ENCODE data around the gene CLDN19. TPM values are rescaled to one million over a fixed set of nuclear protein-coding genes. Genes with fewer than 3 reads are reported as not detected.
A peak's percentile ranks its signal among the peaks of the same experiment; 100 is the strongest.
"Not testable (repeated sequence)": the region's sequence is repeated elsewhere in the genome, so short reads cannot be mapped to it uniquely, and the experiment has no call there.

The CLDN19 gene
- total RNA-seq, 1 experiment from 2014 or later: not detected

DNA sequence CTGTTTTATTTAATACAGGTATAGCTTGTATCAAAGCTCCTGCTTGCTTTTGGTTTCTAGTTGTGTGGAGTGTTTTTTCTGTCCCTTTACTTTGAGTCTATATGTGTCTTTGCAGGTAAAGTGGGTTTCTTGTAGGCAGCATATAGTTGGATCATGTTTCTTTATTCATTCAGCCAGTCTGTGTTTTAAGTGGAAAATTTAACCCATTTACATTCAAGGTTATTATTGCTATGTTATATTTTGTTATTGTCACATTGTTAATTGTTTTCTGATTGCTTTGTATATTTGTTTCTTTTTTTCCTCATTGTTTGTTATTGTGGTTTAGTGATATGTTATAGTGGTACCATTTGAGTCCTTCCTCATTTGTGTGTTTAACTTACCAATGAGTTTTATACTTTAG lies 26.7 kb downstream of the CLDN19 start:
- no peak for DNase-seq (ENCODE audit: low read depth)

DNA sequence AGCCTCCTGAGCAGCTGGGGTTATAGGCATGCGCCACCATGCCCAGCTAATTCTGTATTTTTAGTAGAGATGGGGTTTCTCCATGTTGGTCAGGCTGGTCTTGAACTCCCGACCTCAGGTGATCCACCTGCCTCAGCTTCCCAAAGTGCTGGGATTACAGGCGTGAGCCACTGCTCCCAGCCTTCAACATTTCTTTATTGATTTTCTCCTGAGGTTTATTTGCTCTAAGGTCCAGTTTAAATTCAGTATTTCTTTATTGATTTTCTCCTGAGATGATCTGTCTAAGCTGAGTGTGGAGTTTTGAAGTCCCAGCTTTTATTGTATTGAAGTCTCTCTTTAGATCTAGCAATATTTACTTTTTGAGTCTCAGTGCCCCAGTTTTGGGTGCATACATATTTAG lies 27.2 kb downstream of the CLDN19 start:
- not testable (repeated sequence) for DNase-seq (ENCODE audit: low read depth)

DNA sequence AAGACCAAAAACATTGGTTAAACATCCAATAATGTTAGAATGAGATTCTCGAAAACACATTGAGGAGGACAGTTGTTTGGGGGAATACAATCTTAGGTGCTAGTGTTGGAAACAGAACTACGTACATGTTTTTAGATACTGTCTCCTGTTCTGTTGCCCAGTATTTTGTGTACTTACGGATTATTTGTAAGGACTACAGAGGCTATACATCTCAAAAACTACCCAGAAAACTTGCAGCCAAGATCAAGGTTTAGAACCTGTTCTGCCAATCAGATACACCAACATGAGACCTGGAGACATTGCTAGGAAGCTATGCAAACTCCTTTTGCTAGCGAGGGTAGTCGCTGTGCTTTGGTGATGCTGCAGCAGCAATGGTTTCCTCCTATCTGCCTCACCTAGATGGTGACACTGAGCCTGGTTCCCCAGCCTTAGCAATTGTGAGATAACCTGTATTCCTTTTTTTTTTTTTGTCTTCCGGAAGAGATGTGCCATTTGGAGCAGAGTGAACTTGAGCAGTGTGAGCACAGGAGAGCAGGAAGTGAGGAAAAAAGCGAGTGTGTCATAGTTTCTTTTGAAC lies 36.1 kb downstream of the CLDN19 start:
- DNase-seq (ENCODE audit: low read depth): no peak

DNA sequence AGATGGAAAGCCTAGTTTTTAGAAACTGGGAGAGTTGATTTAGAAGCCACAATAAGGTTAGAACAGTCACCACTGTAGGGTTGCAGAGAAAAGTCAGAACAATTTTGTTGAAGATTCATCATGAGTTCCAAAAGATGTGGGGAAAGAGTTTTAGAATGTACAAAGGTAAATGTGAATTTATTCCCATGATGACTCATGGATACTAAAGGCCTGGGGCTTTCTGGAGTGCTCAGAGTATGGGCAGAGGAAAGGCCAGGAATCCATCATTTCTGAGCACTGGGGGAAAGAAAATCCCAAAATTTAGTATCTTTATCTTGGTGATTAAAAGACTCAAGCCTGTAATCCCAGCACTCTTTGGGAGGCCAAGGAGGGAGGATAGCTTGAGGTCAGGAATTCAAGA lies 40.0 kb downstream of the CLDN19 start:
- no peak for DNase-seq (ENCODE audit: low read depth)

DNA sequence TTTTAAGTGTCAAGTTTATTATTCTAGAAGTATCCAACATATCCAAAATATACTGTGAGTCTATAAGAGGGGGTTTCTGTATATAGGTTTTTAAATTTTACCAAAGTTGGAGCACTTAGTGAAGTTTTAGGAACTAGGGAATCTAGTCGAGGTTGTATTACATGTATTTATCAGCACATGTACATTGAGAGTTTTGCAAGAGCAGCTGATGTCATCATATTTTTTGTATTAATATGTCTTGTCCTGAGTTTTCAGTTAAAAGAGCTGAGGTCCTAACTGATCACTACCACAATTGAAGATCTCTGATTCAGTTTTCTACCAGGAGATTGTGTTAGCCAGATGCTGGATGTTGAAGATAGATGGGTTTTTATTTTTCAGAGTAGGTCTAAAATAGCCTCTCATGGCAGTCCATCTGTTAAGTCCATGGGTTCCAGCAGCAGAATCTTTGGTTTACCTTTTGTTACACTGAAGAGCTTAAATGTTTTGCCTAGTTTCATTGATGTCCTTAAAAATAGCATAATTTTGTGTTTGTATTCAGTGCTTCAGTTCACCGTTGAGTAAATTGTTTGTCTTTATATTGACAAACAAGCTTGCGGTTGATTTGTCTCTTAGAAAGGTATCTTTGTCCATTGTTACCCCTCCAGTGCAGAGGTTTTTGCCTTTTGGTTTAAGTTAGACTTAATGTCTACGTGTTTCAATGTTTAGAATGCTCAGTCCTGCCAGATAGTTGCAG lies 41.8 kb downstream of the CLDN19 start:
- DNase-seq (ENCODE audit: low read depth): no peak

DNA sequence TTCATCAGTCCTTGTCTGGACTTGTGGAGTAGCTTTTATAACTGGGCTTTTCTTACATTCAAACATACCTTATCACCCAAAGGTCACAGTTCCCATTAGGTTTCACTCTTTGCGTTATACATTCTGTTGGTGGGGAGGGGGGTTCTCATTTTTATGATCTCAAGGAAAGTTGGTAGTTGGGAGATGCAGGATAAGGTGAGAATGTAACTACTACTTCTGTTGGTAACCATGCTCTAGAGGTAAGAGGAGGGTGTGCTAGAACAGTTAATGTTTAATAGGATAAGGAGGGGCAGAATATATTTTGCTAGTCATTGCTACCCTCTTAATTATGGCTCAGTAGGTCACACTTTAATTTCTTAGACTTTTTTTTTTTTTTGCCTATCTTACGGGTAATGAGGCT lies 47.1 kb downstream of the CLDN19 start:
- no peak for DNase-seq (ENCODE audit: low read depth)

DNA sequence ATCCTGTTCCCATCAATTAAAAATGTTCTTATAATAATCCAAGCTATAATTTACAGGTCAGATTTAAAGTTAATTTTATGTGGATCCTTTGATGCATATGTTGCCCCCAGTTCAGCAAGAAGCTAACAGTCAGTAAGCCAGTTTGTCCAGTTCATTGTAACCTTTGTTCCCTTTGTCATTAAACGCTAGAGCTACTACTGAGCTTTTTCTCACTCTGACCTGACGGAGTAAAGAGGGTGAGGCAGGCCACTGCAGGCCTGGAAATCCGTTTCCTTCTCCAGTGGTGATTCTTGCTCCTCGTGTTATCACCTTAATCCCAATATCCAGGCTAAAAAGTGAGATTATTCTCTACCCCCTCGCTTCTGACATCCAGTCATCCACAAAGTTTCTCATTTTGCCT lies 47.6 kb downstream of the CLDN19 start:
- no peak for DNase-seq (ENCODE audit: low read depth)

DNA sequence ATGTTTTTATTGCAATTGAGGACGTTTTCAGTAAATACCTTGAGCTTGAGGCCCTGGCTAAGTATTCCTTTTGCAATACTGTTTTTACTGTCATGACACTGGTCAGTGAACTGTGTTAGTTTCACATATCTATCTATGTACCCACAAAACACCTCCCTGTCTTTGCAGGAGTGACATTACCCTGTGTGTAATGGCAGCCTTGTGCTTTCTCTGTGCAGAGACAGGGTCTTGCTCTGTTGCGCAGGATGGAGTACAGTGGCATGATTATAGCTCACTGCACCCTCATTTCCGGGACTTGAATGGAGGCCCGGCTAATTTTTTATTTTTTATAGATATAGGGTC lies 48.9 kb downstream of the CLDN19 start:
- DNase-seq (ENCODE audit: low read depth): no peak

DNA sequence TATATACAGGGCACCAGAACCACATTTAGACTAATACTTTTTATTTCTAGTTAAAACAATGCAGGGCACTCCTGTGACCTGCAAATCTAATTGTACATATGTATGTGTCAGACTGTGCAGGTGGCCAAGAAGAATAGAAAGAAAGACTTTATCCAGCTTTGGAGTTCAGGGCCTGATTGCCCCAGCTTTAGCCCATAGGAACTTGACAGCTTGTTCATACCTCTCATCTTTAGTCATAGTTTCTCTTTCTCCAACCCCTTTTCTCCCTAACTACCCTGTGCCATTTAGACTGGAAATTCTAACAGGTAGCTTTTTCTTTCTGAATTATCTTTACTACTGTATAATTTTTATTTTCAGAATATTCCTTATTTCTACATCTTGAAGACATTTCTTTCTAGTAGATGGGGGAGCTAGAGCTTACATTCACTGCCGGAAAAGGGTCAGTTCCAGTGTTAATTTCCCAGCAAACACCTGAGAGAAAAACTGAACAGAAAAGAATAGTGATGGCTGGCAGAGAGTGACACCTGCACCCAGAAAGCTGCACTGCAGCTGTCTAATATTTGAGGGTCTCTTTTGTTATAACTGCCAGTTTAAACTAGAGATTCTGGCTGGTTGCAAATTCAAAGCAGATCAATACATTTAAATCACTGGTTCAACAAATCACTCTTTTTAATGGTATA lies 49.4 kb downstream of the CLDN19 start:
- peak; percentile 4 for DNase-seq (ENCODE audit: low read depth)

DNA sequence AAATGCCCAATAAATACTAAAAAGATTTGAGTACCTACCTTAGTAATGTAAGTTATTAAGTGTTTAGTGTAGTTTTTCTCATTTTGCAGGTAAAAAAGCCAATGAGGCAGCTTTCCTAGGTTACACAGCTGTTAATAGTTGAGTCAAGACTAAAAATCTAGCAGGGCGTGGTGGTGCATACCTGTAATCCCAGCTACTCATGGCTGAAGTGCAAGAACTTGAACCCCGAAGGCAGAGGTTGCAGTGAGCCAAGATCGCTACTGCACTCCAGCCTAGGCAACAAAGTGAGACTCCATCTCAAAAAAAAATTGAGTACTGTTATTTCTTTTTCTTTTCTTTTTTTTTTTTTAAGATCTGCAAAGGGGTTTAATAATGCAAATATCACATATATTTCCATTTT lies 50.1 kb downstream of the CLDN19 start:
- DNase-seq (ENCODE audit: low read depth): no peak

DNA sequence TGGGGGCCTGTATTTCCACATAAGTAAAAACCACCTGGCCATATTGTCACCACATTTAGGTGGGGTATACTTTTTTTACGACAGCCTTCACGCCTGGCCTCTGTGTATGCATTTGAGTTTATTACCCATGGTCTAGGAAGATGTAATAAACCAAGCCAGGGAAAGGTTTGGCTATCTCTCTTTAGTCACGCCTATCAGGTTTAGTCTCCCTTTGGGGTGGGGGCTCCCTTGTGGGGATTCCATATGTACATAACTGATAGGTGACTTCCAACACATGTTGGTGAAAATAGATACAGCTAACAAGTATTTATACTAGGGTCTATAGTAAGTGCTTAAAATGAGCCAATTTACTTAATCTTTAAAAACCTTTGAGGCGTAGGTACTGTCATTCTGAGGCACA lies 53.6 kb downstream of the CLDN19 start:
- DNase-seq (ENCODE audit: low read depth): no peak

DNA sequence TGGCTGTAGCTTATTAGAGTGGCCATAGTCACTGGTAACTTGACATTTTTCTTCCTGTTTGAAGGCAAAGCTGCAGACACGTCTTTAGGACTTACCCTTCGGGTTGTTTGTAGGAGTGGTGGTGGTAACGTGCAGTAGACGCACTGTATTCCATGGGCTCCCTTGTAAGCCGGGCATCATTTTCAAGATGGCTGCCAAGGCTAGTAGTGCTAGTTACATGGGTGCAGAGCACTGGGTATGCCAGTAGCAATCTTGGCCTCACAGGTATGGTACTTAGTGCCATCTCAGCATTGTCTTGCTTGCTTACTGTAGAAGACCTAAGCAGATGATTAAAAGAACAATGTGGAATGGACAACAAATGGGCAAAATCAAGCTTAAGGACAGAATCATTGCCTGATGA lies 55.9 kb downstream of the CLDN19 start:
- peak; percentile 39 for DNase-seq (ENCODE audit: low read depth)

Other genes starting within 250 kb of the CLDN19 start
- gene PPIH, start 81.8 kb downstream of the CLDN19 start, total RNA-seq (2014; rRNA removed; shearing (Covaris generic)): 107 and 124 TPM in 2 replicates
- 1,248 and 1,380 TPM in 2 replicates for gene YBX1, start 57.8 kb downstream of the CLDN19 start, total RNA-seq (2014; rRNA removed; shearing (Covaris generic))
- gene P3H1, start 26.8 kb upstream of the CLDN19 start, total RNA-seq (2014; rRNA removed; shearing (Covaris generic)): 61.5 and 62.3 TPM in 2 replicates
- gene C1orf50, start 27.0 kb upstream of the CLDN19 start, total RNA-seq (2014; rRNA removed; shearing (Covaris generic)): 1.3 and 1.8 TPM in 2 replicates
- 0.03 TPM in 1 of 2 replicates, not detected in the other for gene TMEM269, start 44.8 kb upstream of the CLDN19 start, total RNA-seq (2014; rRNA removed; shearing (Covaris generic))
- gene ERMAP, start 76.9 kb upstream of the CLDN19 start, total RNA-seq (2014; rRNA removed; shearing (Covaris generic)): 3.3 and 5.9 TPM in 2 replicates
- 16.6 and 16.8 TPM in 2 replicates for gene SVBP, start 77.2 kb upstream of the CLDN19 start, total RNA-seq (2014; rRNA removed; shearing (Covaris generic))
- 10.6 and 12.0 TPM in 2 replicates for gene ZNF691, start 106.4 kb upstream of the CLDN19 start, total RNA-seq (2014; rRNA removed; shearing (Covaris generic))
- 166 and 204 TPM in 2 replicates for gene SLC2A1, start 218.6 kb upstream of the CLDN19 start, total RNA-seq (2014; rRNA removed; shearing (Covaris generic))